WERI-Rb-1 (cell line): ENCODE measurements around the gene CLNK.

Experiments used
- DNase-seq: peaks from one replicate; pipeline ENCODE4 v3.0.0-alpha.2; 2020
- H3K27ac ChIP-seq: fragments of 250-450 bp; sonication (Bioruptor Pico); 2 replicates; pipeline ENCODE4 v1.5.1; 2020; ENCODE audit warnings: mild to moderate bottlenecking, moderate library complexity
- H3K27me3 ChIP-seq: fragments of 250-450 bp; sonication (Bioruptor Pico); 2 replicates; pipeline ENCODE4 v1.5.1; 2021; ENCODE audit warnings: mild to moderate bottlenecking, low read depth, moderate library complexity; ENCODE audit not compliant: insufficient read depth, severe bottlenecking
- H3K36me3 ChIP-seq: fragments of 250-450 bp; sonication (Bioruptor Pico); 2 replicates; pipeline ENCODE4 v1.5.1; 2020; ENCODE audit warnings: mild to moderate bottlenecking, moderate library complexity
- H3K4me3 ChIP-seq: 2 replicates; pipeline ENCODE4 v1.5.1; 2011; ENCODE audit warnings: low read depth, mild to moderate bottlenecking, control low read depth, low read length
- H3K9me3 ChIP-seq: fragments of 250-450 bp; sonication (Bioruptor Pico); 2 replicates; pipeline ENCODE4 v1.5.1; 2021; ENCODE audit warnings: mild to moderate bottlenecking, moderate library complexity; ENCODE audit not compliant: severe bottlenecking
- TF ChIP-seq, protein P1 (sequence below): IDR thresholded peaks from 2 replicates; pipeline ENCODE4 v1.5.1; 2011; ENCODE audit warnings: low read depth, mild to moderate bottlenecking, control low read depth, inconsistent platforms, low read length

The CLNK gene

DNA sequence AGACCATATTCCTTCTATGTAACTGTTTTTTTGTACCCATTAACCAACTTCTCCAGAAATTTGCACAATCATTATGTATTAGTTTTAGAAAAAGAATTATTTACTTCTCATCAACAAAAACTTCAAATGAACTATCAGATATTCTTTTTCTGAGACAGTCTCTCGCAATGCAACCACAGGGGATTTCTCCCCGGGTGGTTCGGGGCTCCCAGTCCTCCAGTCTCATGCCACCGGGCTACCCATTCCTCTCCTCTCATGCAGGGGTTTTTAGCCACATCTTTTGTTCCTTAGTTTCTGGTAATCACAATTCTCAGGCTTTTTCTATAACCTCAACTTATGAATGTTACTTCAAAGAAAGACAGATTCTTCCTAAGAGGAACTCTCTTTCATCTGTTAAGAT, 46.6 kb upstream of the CLNK start:
- no peak overlapping the region for H3K27ac ChIP-seq
- no peaks in the 10 kb centered on the region for H3K27me3 ChIP-seq
- no peaks in the 10 kb centered on the region for H3K36me3 ChIP-seq
- TF ChIP-seq, protein P1, sequence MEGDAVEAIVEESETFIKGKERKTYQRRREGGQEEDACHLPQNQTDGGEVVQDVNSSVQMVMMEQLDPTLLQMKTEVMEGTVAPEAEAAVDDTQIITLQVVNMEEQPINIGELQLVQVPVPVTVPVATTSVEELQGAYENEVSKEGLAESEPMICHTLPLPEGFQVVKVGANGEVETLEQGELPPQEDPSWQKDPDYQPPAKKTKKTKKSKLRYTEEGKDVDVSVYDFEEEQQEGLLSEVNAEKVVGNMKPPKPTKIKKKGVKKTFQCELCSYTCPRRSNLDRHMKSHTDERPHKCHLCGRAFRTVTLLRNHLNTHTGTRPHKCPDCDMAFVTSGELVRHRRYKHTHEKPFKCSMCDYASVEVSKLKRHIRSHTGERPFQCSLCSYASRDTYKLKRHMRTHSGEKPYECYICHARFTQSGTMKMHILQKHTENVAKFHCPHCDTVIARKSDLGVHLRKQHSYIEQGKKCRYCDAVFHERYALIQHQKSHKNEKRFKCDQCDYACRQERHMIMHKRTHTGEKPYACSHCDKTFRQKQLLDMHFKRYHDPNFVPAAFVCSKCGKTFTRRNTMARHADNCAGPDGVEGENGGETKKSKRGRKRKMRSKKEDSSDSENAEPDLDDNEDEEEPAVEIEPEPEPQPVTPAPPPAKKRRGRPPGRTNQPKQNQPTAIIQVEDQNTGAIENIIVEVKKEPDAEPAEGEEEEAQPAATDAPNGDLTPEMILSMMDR: no peak
- DNase-seq: no peak
- H3K4me3 ChIP-seq: no peak overlapping the region
- H3K9me3 ChIP-seq: no peaks in the 10 kb centered on the region

DNA sequence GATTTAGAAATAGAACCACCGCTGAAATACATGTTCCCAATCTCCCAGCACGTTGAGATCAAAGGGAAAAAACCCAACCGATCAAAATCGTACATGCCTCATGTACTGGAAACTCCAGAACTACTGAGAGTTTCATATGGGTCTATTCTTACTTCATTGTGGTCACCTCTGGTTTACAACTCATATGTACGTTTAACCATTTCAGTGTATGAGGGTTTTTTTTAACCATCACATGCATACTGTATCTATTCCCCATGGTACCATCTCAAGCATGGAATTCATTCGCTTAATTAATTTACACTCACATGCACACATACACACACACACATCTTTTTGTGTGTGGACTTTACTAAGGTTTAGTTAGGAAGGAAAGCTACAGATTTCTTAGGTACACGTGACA, 46.0 kb upstream of the CLNK start:
- DNase-seq: no peak
- H3K36me3 ChIP-seq: no peaks in the 10 kb centered on the region
- H3K27ac ChIP-seq: no peak overlapping the region
- no peaks in the 10 kb centered on the region for H3K27me3 ChIP-seq
- TF ChIP-seq, protein P1: no peak
- no peak overlapping the region for H3K4me3 ChIP-seq
- no peaks in the 10 kb centered on the region for H3K9me3 ChIP-seq

DNA sequence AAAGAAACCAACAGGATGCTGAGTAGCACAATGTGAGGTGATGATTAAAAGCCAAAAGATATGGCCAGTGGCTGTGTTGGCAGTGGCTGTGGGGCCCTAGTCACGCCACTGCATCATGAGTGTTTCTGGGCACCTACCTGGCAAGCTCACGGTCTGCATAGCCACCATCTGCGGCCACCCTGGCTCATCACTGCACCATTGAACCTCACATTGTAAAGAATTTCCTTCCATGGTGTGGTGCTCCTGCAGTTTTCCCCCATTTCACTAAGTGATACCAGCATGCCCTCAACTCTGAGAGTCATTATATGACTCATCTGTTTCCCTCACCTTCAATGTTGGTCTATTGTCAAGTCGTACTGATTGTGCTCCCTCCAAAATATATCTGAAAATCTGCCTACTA, 45.5 kb upstream of the CLNK start:
- Histone ChIP-seq H3K4me3 (no peak overlapping the region), H3K27ac (no peak overlapping the region), H3K36me3 (no peaks in the 10 kb centered on the region), H3K9me3 (no peaks in the 10 kb centered on the region), H3K27me3 (no peaks in the 10 kb centered on the region)
- DNase-seq: no peak
- TF ChIP-seq, protein P1: no peak

DNA sequence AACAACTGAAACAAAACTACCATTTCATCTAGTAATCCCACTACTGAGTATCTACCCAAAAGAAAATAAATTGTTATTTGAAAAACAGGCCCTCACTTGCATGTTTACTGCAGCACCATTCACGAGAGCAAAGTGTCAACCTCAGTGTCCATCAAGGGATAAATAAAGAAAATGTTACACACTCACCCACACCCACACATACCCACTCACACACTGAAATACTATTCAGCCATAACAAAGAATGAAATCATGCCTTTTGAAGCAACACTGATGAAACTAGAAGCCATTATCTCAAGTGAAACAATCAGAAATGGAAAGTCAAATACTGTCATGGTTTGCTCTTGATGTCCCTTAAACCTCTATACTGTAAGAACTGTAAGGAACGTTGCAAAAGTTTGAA, 44.8 kb upstream of the CLNK start:
- Histone ChIP-seq H3K9me3 (no peaks in the 10 kb centered on the region), H3K4me3 (no peak overlapping the region), H3K27me3 (no peaks in the 10 kb centered on the region), H3K36me3 (no peaks in the 10 kb centered on the region), H3K27ac (no peak overlapping the region)
- DNase-seq: no peak
- TF ChIP-seq, protein P1: no peak

DNA sequence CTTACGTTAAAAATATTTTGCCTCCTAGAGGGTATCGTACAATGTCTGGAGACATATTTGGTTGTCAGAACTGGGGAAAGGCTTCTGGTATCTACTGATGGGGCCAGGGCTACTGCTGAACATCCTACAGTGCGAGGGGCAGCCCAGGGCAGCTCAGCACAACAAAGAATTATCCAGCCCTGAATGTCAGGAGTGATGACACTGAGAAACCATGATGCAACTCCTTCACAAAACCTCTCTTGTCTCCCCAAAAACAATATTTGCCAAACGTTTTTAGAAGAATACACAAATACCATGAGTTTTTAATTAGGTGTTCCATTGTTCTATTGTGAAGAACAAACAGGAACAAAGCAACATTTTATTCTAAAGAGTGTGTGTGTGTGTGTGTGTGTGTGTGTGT, 43.4 kb upstream of the CLNK start:
- DNase-seq: no peak
- H3K36me3 ChIP-seq: no peaks in the 10 kb centered on the region
- no peak overlapping the region for H3K27ac ChIP-seq
- TF ChIP-seq, protein P1: no peak
- no peak overlapping the region for H3K4me3 ChIP-seq
- H3K27me3 ChIP-seq: no peaks in the 10 kb centered on the region
- H3K9me3 ChIP-seq: no peaks in the 10 kb centered on the region

DNA sequence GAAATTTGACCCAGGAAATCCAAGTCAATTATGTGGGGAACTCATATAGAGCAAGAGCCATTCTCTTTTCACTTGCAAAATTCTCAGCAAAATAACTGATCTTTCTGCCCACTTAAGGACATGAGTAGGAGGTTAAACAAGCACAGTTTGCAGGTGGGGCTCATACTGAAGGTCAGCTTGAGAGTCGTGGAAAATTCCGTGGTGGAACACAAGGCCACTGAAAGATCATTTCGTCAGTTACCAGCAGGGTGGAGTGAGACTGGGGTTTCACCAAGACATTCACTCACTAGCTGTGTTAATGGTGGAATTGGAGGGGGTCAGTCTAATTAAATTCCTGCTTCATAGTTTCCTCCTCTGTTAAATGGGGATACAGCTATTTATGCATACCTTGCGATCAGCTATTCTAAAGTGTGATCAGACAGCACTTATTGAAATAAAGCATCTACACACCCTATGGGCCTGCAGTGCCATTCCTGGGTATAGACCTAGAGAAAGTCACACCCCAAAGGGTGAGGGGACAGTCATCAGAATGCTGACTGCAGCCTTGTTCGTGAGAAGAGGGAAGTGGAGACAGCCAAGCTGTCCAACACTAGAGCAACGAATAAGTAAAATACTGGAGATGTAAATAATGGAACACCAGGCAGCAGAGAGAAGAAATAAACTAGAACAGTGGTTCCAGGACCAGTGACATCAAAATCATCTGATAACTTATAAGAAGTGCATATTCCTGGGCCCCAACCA, 42.7 kb upstream of the CLNK start:
- no peak for DNase-seq
- Histone ChIP-seq H3K27me3 (no peaks in the 10 kb centered on the region), H3K9me3 (no peaks in the 10 kb centered on the region), H3K27ac (no peak overlapping the region), H3K4me3 (no peak overlapping the region), H3K36me3 (no peaks in the 10 kb centered on the region)
- TF ChIP-seq, protein P1: no peak
